ENCODE data around the gene IRF2BP1. TPM values are rescaled to one million over a fixed set of nuclear protein-coding genes. Genes with fewer than 3 reads are reported as not detected.
A peak's percentile ranks its signal among the peaks of the same experiment; 100 is the strongest.

The IRF2BP1 gene
- total RNA-seq, 3 donors from 2014 or later, result 16.5 to 26.5 (median 19.7) TPM

DNA sequence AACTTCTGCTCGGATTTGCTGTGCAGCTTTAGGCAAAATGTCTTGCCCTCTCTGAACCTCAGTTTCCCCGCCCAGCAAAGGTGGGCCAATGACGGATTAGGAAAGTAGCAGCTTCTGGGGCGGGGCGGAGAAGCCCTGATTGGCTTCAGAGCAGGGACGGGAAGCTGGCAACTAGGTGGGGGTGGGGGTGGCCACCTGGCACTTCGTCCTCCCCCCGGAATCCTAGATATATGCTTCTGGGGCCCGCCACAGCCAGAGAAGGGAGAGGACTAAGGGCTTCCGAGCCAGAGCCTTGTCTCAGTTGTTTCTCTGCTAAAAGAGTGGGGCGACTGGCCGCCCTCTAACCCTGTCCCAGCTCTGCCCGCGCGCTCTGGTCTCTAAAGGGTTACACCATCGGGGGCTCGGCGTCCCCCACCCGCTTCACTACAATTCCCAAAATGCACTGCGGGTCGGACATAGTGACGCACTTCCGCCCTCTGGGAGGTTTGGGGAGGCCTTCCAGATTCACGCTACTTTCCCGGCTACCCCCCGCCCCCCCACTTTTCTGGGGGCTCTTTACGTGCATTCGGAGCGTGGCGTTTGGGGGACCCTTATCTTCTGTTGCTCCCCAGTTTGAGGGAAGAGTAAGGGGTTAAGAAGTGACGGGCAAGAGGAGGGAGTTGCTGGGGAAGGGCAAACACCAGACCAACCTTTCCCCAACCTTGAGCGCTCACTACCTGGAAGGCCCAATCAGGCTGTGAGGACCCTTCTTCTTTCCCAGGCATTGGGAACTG, 672 bp upstream of the IRF2BP1 start:
- Histone ChIP-seq H3K4me3 (peak overlapping the region; percentile 80 to 86 (median 84)), H3K27me3 (peaks cover 0 to 2% of the 10 kb centered on the region in 2 donors), H3K4me1 (peaks cover 16 to 22% of the 10 kb centered on the region in 2 donors), H3K9me3 (no peaks in the 10 kb centered on the region), H3K27ac (peak overlapping the region; percentile 91 to 92), H3K36me3 (no peaks in the 10 kb centered on the region)
- TF ChIP-seq POLR2A (IDR thresholded peaks at IDR 0.05), result peak; percentile 63
- TF ChIP-seq, protein P1, sequence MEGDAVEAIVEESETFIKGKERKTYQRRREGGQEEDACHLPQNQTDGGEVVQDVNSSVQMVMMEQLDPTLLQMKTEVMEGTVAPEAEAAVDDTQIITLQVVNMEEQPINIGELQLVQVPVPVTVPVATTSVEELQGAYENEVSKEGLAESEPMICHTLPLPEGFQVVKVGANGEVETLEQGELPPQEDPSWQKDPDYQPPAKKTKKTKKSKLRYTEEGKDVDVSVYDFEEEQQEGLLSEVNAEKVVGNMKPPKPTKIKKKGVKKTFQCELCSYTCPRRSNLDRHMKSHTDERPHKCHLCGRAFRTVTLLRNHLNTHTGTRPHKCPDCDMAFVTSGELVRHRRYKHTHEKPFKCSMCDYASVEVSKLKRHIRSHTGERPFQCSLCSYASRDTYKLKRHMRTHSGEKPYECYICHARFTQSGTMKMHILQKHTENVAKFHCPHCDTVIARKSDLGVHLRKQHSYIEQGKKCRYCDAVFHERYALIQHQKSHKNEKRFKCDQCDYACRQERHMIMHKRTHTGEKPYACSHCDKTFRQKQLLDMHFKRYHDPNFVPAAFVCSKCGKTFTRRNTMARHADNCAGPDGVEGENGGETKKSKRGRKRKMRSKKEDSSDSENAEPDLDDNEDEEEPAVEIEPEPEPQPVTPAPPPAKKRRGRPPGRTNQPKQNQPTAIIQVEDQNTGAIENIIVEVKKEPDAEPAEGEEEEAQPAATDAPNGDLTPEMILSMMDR (IDR thresholded peaks at IDR 0.05), result no peak
- peak; percentile 63 to 91 (median 78) for TF ChIP-seq POLR2AphosphoS5 (IDR thresholded peaks at IDR 0.05)
- peak; percentile 86 to 89 for DNase-seq (ENCODE audit: low spot score in 2 of 2)
- intact Hi-C loops (cut with DNase I; ENCODE audit: low total_unique reads), result no loop called here

DNA sequence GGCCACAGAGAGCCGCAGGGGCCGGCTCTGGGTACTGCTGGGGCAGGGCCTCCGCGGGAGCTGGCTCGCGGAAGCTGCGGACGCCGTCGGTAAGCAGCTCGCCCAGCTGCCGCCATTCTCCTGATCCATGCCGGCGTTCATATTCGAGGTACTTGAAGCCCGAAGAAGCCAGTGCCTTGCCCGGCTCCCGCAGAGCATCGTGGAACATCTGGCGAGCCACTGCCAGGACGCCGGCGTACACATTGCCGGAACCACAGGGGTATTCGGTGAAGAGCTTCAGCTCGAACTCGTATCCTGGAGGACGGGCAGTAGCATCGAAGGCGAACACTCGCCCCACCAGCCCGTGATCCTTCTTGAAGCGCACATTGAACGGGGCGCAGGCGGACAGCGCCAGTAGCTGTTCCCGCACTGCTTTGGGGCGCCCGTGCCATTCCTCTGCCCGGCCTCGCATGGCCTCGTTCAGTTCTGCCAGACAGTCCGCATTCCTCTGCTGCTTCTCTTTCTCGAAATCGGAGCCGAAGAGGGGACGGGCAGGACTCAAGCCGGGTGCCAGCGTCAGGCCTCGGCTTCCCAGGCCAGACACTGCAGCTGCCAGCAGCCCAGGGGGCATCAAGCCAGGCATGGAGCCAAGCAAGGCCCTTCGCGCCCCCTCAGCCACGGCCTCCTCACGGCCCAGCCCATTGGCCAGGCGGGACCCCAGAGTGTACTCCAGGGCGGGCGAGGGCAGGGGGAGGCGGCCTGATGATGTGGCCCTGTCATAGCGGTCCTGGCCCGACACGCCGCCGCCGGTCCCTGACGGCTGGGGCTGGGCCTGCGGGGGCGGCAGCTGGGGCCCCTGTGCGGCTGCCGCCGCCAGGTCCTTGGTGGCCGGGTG, 1.0 kb downstream of the IRF2BP1 start:
- peak overlapping the region; percentile 80 to 86 (median 84) for H3K4me3 ChIP-seq
- peak in 1 of 2 donors; percentile 46 for DNase-seq (ENCODE audit: low spot score in 2 of 2)
- TF ChIP-seq POLR2AphosphoS5 (IDR thresholded peaks at IDR 0.05) (no peak), POLR2A (IDR thresholded peaks at IDR 0.05) (no peak)
- TF ChIP-seq, protein P1 (IDR thresholded peaks at IDR 0.05), result no peak
- no peaks in the 10 kb centered on the region for H3K9me3 ChIP-seq
- no peaks in the 10 kb centered on the region for H3K36me3 ChIP-seq
- H3K4me1 ChIP-seq, result peaks cover 16 to 22% of the 10 kb centered on the region in 2 donors
- H3K27ac ChIP-seq, result peak overlapping the region; percentile 91 to 92
- intact Hi-C loops (cut with DNase I; ENCODE audit: low total_unique reads), result no loop called here
- H3K27me3 ChIP-seq, result peaks cover 0 to 2% of the 10 kb centered on the region in 2 donors

DNA sequence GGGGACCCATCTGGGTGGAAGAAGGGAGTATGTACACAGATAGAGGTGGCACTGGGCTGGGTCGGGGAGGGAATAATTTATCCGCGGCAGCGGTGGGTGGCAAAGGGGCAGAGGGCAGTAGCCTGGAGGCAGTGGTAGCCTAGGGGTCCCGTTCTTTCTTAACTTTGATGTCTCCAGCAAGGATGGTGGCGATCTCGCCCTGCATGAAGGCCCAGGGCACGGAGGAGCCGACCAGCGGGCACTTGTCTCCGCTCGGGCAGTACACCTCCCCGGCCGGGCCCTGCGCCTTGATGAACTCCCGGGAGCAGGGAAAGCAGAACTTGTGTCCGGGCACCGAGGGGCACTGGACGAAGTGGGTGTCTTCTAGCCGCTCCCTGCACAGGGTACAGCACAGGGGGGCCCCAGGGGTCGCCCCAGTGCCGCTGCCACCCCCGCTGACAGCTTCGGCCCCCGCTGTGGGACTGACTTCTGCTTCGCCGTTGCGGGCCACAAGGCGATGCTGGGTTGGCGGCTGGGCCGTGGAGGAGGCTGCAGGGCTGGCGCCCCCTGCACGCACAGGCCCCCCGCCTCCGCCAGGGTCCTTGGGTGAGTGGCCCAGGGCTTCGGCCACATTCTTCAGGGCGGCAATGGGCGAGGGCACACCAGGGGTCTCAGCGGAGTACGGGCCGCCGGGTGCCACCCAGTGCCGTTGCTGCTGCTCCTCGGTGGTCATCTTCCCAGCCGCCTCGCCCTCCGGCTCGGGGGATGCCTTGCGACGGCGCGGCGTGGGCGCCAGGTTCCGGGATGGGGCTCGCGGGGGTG, 1.9 kb downstream of the IRF2BP1 start:
- TF ChIP-seq POLR2A (IDR thresholded peaks at IDR 0.05), result no peak
- TF ChIP-seq, protein P1 (IDR thresholded peaks at IDR 0.05), result no peak
- TF ChIP-seq POLR2AphosphoS5 (IDR thresholded peaks at IDR 0.05), result no peak
- no peaks in the 10 kb centered on the region for H3K9me3 ChIP-seq
- H3K27me3 ChIP-seq, result peaks cover 0 to 2% of the 10 kb centered on the region in 2 donors
- DNase-seq (ENCODE audit: low spot score in 2 of 2), result no peak
- H3K4me3 ChIP-seq, result peak overlapping the region in 2 of 3 donors; percentile 80 to 86
- intact Hi-C loops (cut with DNase I; ENCODE audit: low total_unique reads), result no loop called here
- H3K36me3 ChIP-seq, result no peaks in the 10 kb centered on the region
- H3K4me1 ChIP-seq, result peaks cover 16 to 22% of the 10 kb centered on the region in 2 donors
- peak overlapping the region; percentile 91 to 92 for H3K27ac ChIP-seq

DNA sequence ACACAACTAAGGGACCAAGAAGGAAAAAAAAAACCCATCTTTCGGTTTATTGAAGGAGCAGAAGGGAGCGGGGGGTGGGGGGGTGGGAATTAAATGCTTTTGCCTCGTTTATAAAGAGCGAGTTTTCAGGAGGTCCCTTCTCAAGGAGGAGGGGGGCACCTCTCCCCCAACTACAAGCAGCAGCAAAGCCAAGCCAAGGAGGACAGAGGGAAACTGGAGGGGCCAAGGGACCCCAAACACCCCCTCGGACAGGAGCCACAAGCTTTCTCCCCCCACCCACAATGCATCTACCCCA, 2.4 kb downstream of the IRF2BP1 start:
- peaks cover 16 to 23% of the 10 kb centered on the region in 2 donors for H3K4me1 ChIP-seq
- no peaks in the 10 kb centered on the region for H3K36me3 ChIP-seq
- no peaks in the 10 kb centered on the region for H3K9me3 ChIP-seq
- peak overlapping the region; percentile 61 to 92 for H3K27ac ChIP-seq
- no peak for TF ChIP-seq POLR2A (IDR thresholded peaks at IDR 0.05)
- TF ChIP-seq, protein P1 (IDR thresholded peaks at IDR 0.05), result no peak
- TF ChIP-seq POLR2AphosphoS5 (IDR thresholded peaks at IDR 0.05), result no peak
- intact Hi-C loops (cut with DNase I; ENCODE audit: low total_unique reads), result no loop called here
- peak overlapping the region in 2 of 3 donors; percentile 80 to 86 for H3K4me3 ChIP-seq
- no peak for DNase-seq (ENCODE audit: low spot score in 2 of 2)
- H3K27me3 ChIP-seq, result peaks cover 0 to 2% of the 10 kb centered on the region in 2 donors
